WTC11 (cell line): ENCODE measurements around the gene SNHG17. TPM values are rescaled to one million over a fixed set of nuclear protein-coding genes. Genes with fewer than 3 reads are reported as not detected.

ENCODE experiments used
- ATAC-seq: fragments of 200-7000 bp; cut with Tn5 transposase; 2 replicates; pipeline ENCODE4 v1.10.0; 2021; ENCODE audit warnings: mild to moderate bottlenecking, moderate library complexity
- CTCF ChIA-PET: fragments of 300-600 bp; sonication (Branson Sonifier 250); formaldehyde crosslinking; loops from one replicate; lab custom pipeline; 2021; ENCODE audit warnings: antibody characterized with exemption; lab: Charles Lee
- POLR2A ChIA-PET: fragments of 350-600 bp; sonication (Branson Sonifier 250); formaldehyde crosslinking; loops from one replicate; lab custom pipeline; 2021; ENCODE audit warnings: antibody characterized with exemption; lab: Charles Lee
- DNase-seq: peaks from one replicate; pipeline ENCODE4 v3.0.0; 2021; ENCODE audit warnings: low spot score
- H3K27ac Mint-ChIP-seq: 2 replicates; pipeline ENCODE4 v1.8.0; 2021; ENCODE audit warnings: mixed read lengths
- H3K27me3 Mint-ChIP-seq: 2 replicates; pipeline ENCODE4 v1.8.0; 2021; ENCODE audit warnings: low read depth, mild to moderate bottlenecking, moderate library complexity, mixed read lengths
- H3K36me3 Mint-ChIP-seq: 2 replicates; pipeline ENCODE4 v1.8.0; 2021; ENCODE audit warnings: mixed read lengths
- H3K4me1 Mint-ChIP-seq: 2 replicates; pipeline ENCODE4 v1.8.0; 2022; ENCODE audit warnings: mixed read lengths
- H3K4me3 Mint-ChIP-seq: 2 replicates; pipeline ENCODE4 v1.8.0; 2021; ENCODE audit warnings: mild to moderate bottlenecking, moderate library complexity, mixed read lengths
- H3K9me3 Mint-ChIP-seq: 2 replicates; pipeline ENCODE4 v1.8.0; 2021; ENCODE audit warnings: mixed read lengths
- ELF4 ChIP-seq: sonication (generic); formaldehyde crosslinking; IDR thresholded peaks from 2 replicates; pipeline ENCODE4 v1.8.1; 2022; ENCODE audit warnings: low read depth, mild to moderate bottlenecking, moderate library complexity, missing genetic modification reagents
- ETV6 ChIP-seq: sonication (generic); formaldehyde crosslinking; IDR thresholded peaks from 2 replicates; pipeline ENCODE4 v1.8.1; 2022; ENCODE audit warnings: mild to moderate bottlenecking, missing genetic modification reagents
- FOXK1 ChIP-seq: sonication (generic); formaldehyde crosslinking; IDR thresholded peaks from 2 replicates; pipeline ENCODE4 v1.8.0; 2022; ENCODE audit warnings: mild to moderate bottlenecking, moderate library complexity, missing genetic modification reagents
- FOXP1 ChIP-seq: sonication (generic); formaldehyde crosslinking; IDR thresholded peaks from 2 replicates; pipeline ENCODE4 v1.8.0; 2022; ENCODE audit warnings: missing genetic modification reagents, mild to moderate bottlenecking, moderate library complexity, borderline replicate concordance
- GRHL2 ChIP-seq: fragments of 250-450 bp; sonication (Bioruptor Pico); IDR thresholded peaks from 2 replicates; pipeline ENCODE4 v1.8.0; 2022; ENCODE audit warnings: mild to moderate bottlenecking, moderate library complexity; ENCODE audit not compliant: insufficient replicate concordance, severe bottlenecking
- HMGA2 ChIP-seq: fragments of 250-450 bp; sonication (Bioruptor Pico); IDR thresholded peaks from 2 replicates; pipeline ENCODE4 v1.4.0; 2021; ENCODE audit warnings: mild to moderate bottlenecking, moderate library complexity
- KAT7 ChIP-seq: sonication (generic); formaldehyde crosslinking; IDR thresholded peaks from 2 replicates; pipeline ENCODE4 v1.8.1; 2023; ENCODE audit warnings: missing genetic modification reagents, mild to moderate bottlenecking, borderline replicate concordance
- NFATC4 ChIP-seq: fragments of 250-450 bp; sonication (Bioruptor Pico); IDR thresholded peaks from 2 replicates; pipeline ENCODE4 v1.9.0; 2021; ENCODE audit warnings: mild to moderate bottlenecking
- OVOL2 ChIP-seq: fragments of 250-450 bp; sonication (Bioruptor Pico); IDR thresholded peaks from 2 replicates; pipeline ENCODE4 v1.9.0; 2021; ENCODE audit warnings: mild to moderate bottlenecking, borderline replicate concordance
- SOX15 ChIP-seq: fragments of 250-450 bp; sonication (Bioruptor Pico); IDR thresholded peaks from 2 replicates; pipeline ENCODE4 v1.9.0; 2021; ENCODE audit warnings: mild to moderate bottlenecking
- TEAD1 ChIP-seq: sonication (generic); formaldehyde crosslinking; IDR thresholded peaks from 2 replicates; pipeline ENCODE4 v1.8.0; 2022; ENCODE audit warnings: mild to moderate bottlenecking, missing genetic modification reagents
- ZNF219 ChIP-seq: sonication (generic); formaldehyde crosslinking; IDR thresholded peaks from 2 replicates; pipeline ENCODE4 v1.8.0; 2023; ENCODE audit warnings: missing genetic modification reagents, mild to moderate bottlenecking, borderline replicate concordance
- ZNF232 ChIP-seq: sonication (generic); formaldehyde crosslinking; IDR thresholded peaks from 2 replicates; pipeline ENCODE4 v1.8.0; 2022; ENCODE audit warnings: mild to moderate bottlenecking, missing genetic modification reagents
- ZNF396 ChIP-seq: fragments of 250-450 bp; sonication (Bioruptor Pico); IDR thresholded peaks from 2 replicates; pipeline ENCODE4 v1.8.0; 2021; ENCODE audit warnings: mild to moderate bottlenecking, moderate library complexity, borderline replicate concordance
- ZNF416 ChIP-seq: fragments of 250-450 bp; sonication (Bioruptor Pico); IDR thresholded peaks from 2 replicates; pipeline ENCODE4 v1.9.0; 2021; ENCODE audit warnings: mild to moderate bottlenecking, inconsistent platforms
- total RNA-seq: library from RNA; stranded (reverse); gene quantifications from 3 replicates; pipeline ENCODE4 v1.2.3, GENCODE V29; 2021
- TF ChIP-seq, protein P1 (sequence below): sonication (generic); formaldehyde crosslinking; IDR thresholded peaks from 2 replicates; pipeline ENCODE4 v1.8.1; 2023; ENCODE audit warnings: mild to moderate bottlenecking, missing genetic modification reagents, borderline replicate concordance
- TF ChIP-seq, protein P2 (sequence below): sonication (generic); formaldehyde crosslinking; IDR thresholded peaks from 2 replicates; pipeline ENCODE4 v1.8.1; 2022; ENCODE audit warnings: low read depth, missing genetic modification reagents, borderline replicate concordance
- TF ChIP-seq, protein P3 (sequence below): sonication (generic); formaldehyde crosslinking; IDR thresholded peaks from 2 replicates; pipeline ENCODE4 v1.8.0; 2022; ENCODE audit warnings: mild to moderate bottlenecking, missing genetic modification reagents
- TF ChIP-seq, protein P4 (sequence below): fragments of 200-600 bp; IDR thresholded peaks from 2 replicates; pipeline ENCODE4 v1.8.0; 2022; ENCODE audit warnings: antibody characterized with exemption
- TF ChIP-seq, protein P5 (sequence below): sonication (generic); formaldehyde crosslinking; IDR thresholded peaks from 2 replicates; pipeline ENCODE4 v1.8.1; 2023; ENCODE audit warnings: mild to moderate bottlenecking, missing genetic modification reagents, moderate library complexity
- TF ChIP-seq, protein P6 (sequence below): sonication (generic); formaldehyde crosslinking; IDR thresholded peaks from 2 replicates; pipeline ENCODE4 v1.8.0; 2022; ENCODE audit warnings: mild to moderate bottlenecking, missing genetic modification reagents
- TF ChIP-seq, protein P7 (sequence below): fragments of 250-450 bp; sonication (Bioruptor Pico); IDR thresholded peaks from 2 replicates; pipeline ENCODE4 v1.9.0; 2021; ENCODE audit warnings: mild to moderate bottlenecking
- TF ChIP-seq, protein P8 (sequence below): fragments of 250-450 bp; sonication (Bioruptor Pico); IDR thresholded peaks from 2 replicates; pipeline ENCODE4 v2.1.2; 2022; ENCODE audit warnings: mild to moderate bottlenecking, moderate library complexity

SNHG17 gene
- total RNA-seq, 1 experiment from 2014 or later = 71.6 TPM

DNA sequence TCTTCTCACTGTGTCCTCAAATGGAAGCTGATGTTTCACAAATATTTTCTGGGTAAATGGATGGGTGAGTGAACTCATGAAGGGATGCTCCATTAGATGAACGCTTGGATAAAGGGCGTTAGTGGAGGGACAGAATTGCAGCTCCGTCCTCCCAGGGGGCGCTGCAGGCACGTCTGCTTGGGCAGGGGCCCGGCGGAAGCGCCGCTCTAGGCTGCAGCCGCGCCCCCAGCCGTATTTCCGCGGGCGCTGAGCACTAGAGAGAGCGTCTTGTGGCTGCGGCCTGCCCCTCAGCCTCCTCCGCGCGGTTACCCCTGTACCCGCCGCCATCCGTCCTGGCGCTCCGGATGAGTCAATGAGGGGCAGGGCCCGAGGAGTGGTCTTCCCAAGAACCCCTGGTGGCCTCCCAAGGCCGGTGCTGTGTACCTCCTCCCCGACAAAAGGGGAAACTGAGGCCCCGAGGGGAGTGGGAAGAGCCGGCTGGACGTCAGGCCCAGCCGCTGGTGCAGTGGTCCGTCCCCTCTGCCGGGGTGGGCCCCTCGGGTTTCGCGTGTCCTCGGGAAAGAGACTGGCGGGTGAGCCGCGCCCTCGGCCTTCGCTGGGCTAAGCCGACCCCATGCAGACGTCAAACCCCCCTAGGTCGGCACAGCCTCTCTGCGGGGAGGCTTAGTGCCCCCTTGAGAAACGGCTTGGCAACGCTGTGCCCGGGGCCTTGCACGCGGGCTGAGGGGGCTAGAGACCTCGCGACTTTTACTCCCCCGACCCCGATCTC is 11.5 kb upstream of the SNHG17 start (continued):
- TF ChIP-seq, protein P1, sequence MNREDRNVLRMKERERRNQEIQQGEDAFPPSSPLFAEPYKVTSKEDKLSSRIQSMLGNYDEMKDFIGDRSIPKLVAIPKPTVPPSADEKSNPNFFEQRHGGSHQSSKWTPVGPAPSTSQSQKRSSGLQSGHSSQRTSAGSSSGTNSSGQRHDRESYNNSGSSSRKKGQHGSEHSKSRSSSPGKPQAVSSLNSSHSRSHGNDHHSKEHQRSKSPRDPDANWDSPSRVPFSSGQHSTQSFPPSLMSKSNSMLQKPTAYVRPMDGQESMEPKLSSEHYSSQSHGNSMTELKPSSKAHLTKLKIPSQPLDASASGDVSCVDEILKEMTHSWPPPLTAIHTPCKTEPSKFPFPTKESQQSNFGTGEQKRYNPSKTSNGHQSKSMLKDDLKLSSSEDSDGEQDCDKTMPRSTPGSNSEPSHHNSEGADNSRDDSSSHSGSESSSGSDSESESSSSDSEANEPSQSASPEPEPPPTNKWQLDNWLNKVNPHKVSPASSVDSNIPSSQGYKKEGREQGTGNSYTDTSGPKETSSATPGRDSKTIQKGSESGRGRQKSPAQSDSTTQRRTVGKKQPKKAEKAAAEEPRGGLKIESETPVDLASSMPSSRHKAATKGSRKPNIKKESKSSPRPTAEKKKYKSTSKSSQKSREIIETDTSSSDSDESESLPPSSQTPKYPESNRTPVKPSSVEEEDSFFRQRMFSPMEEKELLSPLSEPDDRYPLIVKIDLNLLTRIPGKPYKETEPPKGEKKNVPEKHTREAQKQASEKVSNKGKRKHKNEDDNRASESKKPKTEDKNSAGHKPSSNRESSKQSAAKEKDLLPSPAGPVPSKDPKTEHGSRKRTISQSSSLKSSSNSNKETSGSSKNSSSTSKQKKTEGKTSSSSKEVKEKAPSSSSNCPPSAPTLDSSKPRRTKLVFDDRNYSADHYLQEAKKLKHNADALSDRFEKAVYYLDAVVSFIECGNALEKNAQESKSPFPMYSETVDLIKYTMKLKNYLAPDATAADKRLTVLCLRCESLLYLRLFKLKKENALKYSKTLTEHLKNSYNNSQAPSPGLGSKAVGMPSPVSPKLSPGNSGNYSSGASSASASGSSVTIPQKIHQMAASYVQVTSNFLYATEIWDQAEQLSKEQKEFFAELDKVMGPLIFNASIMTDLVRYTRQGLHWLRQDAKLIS (CRISPR knock-in tag) = no peak
- TF ChIP-seq ELF4 (CRISPR knock-in tag) = no peak
- TF ChIP-seq KAT7 = no peak
- no peak for TF ChIP-seq ZNF416
- no peak for TF ChIP-seq OVOL2 (CRISPR knock-in tag)
- TF ChIP-seq, protein P2, sequence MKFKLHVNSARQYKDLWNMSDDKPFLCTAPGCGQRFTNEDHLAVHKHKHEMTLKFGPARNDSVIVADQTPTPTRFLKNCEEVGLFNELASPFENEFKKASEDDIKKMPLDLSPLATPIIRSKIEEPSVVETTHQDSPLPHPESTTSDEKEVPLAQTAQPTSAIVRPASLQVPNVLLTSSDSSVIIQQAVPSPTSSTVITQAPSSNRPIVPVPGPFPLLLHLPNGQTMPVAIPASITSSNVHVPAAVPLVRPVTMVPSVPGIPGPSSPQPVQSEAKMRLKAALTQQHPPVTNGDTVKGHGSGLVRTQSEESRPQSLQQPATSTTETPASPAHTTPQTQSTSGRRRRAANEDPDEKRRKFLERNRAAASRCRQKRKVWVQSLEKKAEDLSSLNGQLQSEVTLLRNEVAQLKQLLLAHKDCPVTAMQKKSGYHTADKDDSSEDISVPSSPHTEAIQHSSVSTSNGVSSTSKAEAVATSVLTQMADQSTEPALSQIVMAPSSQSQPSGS (CRISPR knock-in tag) = no peak
- TF ChIP-seq, protein P3, sequence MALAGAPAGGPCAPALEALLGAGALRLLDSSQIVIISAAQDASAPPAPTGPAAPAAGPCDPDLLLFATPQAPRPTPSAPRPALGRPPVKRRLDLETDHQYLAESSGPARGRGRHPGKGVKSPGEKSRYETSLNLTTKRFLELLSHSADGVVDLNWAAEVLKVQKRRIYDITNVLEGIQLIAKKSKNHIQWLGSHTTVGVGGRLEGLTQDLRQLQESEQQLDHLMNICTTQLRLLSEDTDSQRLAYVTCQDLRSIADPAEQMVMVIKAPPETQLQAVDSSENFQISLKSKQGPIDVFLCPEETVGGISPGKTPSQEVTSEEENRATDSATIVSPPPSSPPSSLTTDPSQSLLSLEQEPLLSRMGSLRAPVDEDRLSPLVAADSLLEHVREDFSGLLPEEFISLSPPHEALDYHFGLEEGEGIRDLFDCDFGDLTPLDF (CRISPR knock-in tag) = no peak
- peak; percentile 94 for TF ChIP-seq ETV6 (CRISPR knock-in tag)
- no peak for TF ChIP-seq ZNF396 (CRISPR knock-in tag)
- no peak for TF ChIP-seq HMGA2 (CRISPR knock-in tag)
- TF ChIP-seq FOXK1 (CRISPR knock-in tag) = peak; percentile 86
- TF ChIP-seq, protein P4, sequence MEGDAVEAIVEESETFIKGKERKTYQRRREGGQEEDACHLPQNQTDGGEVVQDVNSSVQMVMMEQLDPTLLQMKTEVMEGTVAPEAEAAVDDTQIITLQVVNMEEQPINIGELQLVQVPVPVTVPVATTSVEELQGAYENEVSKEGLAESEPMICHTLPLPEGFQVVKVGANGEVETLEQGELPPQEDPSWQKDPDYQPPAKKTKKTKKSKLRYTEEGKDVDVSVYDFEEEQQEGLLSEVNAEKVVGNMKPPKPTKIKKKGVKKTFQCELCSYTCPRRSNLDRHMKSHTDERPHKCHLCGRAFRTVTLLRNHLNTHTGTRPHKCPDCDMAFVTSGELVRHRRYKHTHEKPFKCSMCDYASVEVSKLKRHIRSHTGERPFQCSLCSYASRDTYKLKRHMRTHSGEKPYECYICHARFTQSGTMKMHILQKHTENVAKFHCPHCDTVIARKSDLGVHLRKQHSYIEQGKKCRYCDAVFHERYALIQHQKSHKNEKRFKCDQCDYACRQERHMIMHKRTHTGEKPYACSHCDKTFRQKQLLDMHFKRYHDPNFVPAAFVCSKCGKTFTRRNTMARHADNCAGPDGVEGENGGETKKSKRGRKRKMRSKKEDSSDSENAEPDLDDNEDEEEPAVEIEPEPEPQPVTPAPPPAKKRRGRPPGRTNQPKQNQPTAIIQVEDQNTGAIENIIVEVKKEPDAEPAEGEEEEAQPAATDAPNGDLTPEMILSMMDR = peak; percentile 86
- TF ChIP-seq ZNF219 = no peak

DNA sequence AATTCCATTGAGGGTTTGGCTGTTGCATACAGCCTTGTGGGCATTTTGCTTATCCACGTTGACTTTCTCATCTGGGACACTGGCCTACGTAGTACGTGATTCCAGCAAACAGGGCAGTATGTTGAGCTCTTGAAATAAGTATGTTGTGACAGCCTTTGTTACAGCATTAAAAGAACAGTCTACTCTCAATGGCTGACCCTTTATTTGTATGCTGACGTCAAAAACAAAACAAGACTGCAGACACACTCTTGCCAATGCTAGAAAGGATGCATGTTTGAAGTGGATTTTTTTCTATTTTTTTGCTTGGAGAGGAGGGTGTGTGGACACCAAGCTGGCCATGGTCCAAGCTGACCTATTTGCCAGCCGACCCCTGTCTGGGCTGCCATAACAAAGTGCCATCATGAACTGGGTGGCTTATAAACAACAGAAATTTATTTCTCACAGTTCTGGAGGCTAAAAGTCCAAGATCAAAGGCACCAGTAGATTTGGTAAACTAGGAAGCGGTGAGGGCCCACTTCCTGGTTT is 10.8 kb upstream of the SNHG17 start:
- peak overlapping the region; percentile 78 for H3K4me3 Mint-ChIP-seq
- H3K9me3 Mint-ChIP-seq = no peaks in the 10 kb centered on the region
- peaks cover 16% of the 10 kb centered on the region for H3K4me1 Mint-ChIP-seq
- ATAC-seq = no peak
- H3K36me3 Mint-ChIP-seq = peaks cover 19% of the 10 kb centered on the region
- no peaks in the 10 kb centered on the region for H3K27me3 Mint-ChIP-seq
- ChIA-PET POLR2A (interaction anchor here (0.9 to 2.8 kb wide), 5 partner anchors 8 to 38 kb away, joined by 3 to 21 read pairs (median 8); partner anchors contain the start of genes RALGAPB and SNHG17), CTCF (interaction anchor here (0.6 to 2.8 kb wide), 15 partner anchors 8 to 498 kb away, joined by 3 to 65 read pairs (median 4); partner anchors contain the start of genes RALGAPB and SNHG17)
- DNase-seq = no peak
- no peak overlapping the region for H3K27ac Mint-ChIP-seq
- TF ChIP-seq GRHL2 (CRISPR knock-in tag) (no peak), ZNF232 (CRISPR knock-in tag) (no peak), TEAD1 (no peak), NFATC4 (CRISPR knock-in tag) (no peak), FOXP1 (CRISPR knock-in tag) (no peak), ZNF416 (no peak), SOX15 (CRISPR knock-in tag) (no peak)
- TF ChIP-seq, protein P5, sequence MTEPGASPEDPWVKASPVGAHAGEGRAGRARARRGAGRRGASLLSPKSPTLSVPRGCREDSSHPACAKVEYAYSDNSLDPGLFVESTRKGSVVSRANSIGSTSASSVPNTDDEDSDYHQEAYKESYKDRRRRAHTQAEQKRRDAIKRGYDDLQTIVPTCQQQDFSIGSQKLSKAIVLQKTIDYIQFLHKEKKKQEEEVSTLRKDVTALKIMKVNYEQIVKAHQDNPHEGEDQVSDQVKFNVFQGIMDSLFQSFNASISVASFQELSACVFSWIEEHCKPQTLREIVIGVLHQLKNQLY (CRISPR knock-in tag) = no peak
- TF ChIP-seq, protein P6, sequence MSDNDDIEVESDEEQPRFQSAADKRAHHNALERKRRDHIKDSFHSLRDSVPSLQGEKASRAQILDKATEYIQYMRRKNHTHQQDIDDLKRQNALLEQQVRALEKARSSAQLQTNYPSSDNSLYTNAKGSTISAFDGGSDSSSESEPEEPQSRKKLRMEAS (CRISPR knock-in tag) = no peak
- TF ChIP-seq, protein P7, sequence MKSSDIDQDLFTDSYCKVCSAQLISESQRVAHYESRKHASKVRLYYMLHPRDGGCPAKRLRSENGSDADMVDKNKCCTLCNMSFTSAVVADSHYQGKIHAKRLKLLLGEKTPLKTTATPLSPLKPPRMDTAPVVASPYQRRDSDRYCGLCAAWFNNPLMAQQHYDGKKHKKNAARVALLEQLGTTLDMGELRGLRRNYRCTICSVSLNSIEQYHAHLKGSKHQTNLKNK (CRISPR knock-in tag) = no peak
- TF ChIP-seq, protein P8, sequence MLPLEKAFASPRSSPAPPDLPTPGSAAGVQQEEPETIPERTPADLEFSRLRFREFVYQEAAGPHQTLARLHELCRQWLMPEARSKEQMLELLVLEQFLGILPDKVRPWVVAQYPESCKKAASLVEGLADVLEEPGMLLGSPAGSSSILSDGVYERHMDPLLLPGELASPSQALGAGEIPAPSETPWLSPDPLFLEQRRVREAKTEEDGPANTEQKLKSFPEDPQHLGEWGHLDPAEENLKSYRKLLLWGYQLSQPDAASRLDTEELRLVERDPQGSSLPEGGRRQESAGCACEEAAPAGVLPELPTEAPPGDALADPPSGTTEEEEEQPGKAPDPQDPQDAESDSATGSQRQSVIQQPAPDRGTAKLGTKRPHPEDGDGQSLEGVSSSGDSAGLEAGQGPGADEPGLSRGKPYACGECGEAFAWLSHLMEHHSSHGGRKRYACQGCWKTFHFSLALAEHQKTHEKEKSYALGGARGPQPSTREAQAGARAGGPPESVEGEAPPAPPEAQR (CRISPR knock-in tag) = no peak
